GM23248 (cell line): Measurements from ENCODE around the gene SREK1.

ENCODE experiments used
- EZH2 ChIP-seq: fragments of 200-600 bp; sonication (generic); IDR thresholded peaks from 2 replicates; pipeline ENCODE4 v1.6.1; 2018; ENCODE audit warnings: antibody characterized with exemption, mild to moderate bottlenecking; ENCODE audit not compliant: insufficient read depth, poor library complexity, severe bottlenecking
- EZH2phosphoT487 ChIP-seq: fragments of 200-600 bp; sonication (generic); IDR thresholded peaks from 2 replicates; pipeline ENCODE4 v1.6.1; 2018; ENCODE audit warnings: antibody characterized with exemption, moderate library complexity, mild to moderate bottlenecking, low read depth; ENCODE audit not compliant: insufficient read depth

- TF ChIP-seq EZH2phosphoT487 (no peak), EZH2 (no peak)
Measured at GRCh38 chr5:66193419-66193818, 49.3 kb downstream of the SREK1 start.
